ENCODE results near the gene NAALAD2.

The NAALAD2 gene

DNA sequence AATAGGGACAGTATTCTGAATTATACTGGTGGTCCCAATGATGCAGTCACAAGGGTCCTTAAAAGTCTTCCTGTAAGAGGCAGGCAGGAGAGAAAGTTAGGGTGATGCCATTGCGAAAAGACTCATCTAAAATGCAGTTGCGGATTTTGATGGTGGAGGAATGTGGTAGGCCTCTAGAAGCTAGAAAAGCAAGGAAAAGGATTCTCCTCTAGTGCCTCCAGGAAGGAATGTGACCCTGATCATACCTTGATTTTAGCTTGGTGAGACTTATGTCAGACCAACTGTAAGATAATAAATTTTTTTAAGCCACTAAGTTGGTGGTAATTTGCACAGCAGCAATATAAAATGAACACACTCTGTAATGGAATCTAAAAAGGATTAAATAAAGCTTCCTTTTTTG is 54.5 kb downstream of the NAALAD2 start:
- no peak for TF ChIP-seq EZH2phosphoT487 (conservative IDR thresholded peaks at IDR 0.05; ENCODE audit: low read length)
- TF ChIP-seq CTCF (IDR thresholded peaks at IDR 0.05; ENCODE audit: insufficient read depth, low read length, poor library complexity, severe bottlenecking), result no peak
- Histone ChIP-seq H3F3A (ENCODE audit: insufficient read depth) (peaks cover 9% of the 10 kb centered on the region; the same call in 1 of the 2 replicates), H3K79me2 (ENCODE audit: insufficient read depth, low read length) (no peaks in the 10 kb centered on the region), H4K20me1 (ENCODE audit: low read depth, low read length) (no peaks in the 10 kb centered on the region), H3K27ac (ENCODE audit: low read depth, low read length) (no peak overlapping the region), H3K36me3 (ENCODE audit: low read length) (peaks cover 4% of the 10 kb centered on the region; the same call in 1 of the 2 replicates), H3K4me2 (ENCODE audit: low read depth, low read length, poor library complexity, severe bottlenecking) (no peak overlapping the region), H3K9ac (ENCODE audit: low read length) (no peak overlapping the region), H2AFZ (ENCODE audit: low read depth, low read length, severe bottlenecking) (no peak overlapping the region), H3K9me2 (replicated peaks; ENCODE audit: insufficient read depth, low read length) (no peaks in the 10 kb centered on the region), H3K4me3 (ENCODE audit: insufficient read depth, low read length, poor library complexity, severe bottlenecking) (no peak overlapping the region), H3K27me3 (ENCODE audit: low read length) (no peaks in the 10 kb centered on the region), H3K9me3 (ENCODE audit: insufficient read depth, low read length) (no peaks in the 10 kb centered on the region)

DNA sequence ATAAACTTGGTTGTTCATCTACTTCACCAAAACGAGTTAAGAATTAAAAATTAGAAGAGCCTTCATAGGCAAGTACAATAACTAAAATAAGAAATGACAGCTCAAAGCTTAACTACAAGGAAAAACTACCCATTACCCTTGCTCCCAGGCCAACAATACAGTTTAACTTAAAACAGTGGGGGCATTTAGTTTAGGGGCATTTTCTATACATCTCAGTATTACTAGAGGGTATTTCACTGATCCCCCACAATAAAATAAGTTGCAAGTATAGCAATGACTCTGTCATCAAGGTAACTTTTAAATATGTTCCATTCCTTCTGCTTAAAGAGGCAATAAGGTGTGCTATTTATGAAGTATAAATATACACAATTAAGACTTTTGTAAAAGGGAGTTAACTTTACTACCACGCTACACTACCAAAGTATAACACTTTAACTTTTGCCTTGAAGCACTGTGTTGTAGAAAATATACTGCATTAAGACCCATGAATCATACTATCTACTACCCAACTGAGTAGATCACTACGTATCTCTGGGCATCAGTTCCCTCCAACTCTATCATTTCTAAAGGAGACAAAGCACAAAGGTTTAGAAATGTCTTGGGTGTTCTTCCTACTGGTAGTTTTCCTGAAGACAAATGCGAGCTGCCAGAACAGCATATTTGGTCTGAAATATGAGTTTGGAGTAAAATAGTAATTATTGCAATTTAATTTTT is 58.6 kb downstream of the NAALAD2 start:
- no peak overlapping the region for H3K27ac ChIP-seq (ENCODE audit: low read depth, low read length)
- H3K79me2 ChIP-seq (ENCODE audit: insufficient read depth, low read length), result no peaks in the 10 kb centered on the region
- no peaks in the 10 kb centered on the region for H3K27me3 ChIP-seq (ENCODE audit: low read length)
- no peak overlapping the region for H3K9ac ChIP-seq (ENCODE audit: low read length)
- peaks cover 3% of the 10 kb centered on the region; the same call in 1 of the 2 replicates for H3F3A ChIP-seq (ENCODE audit: insufficient read depth)
- H4K20me1 ChIP-seq (ENCODE audit: low read depth, low read length), result no peaks in the 10 kb centered on the region
- no peak for TF ChIP-seq EZH2phosphoT487 (conservative IDR thresholded peaks at IDR 0.05; ENCODE audit: low read length)
- TF ChIP-seq CTCF (IDR thresholded peaks at IDR 0.05; ENCODE audit: insufficient read depth, low read length, poor library complexity, severe bottlenecking), result no peak
- no peaks in the 10 kb centered on the region for H3K9me3 ChIP-seq (ENCODE audit: insufficient read depth, low read length)
- H2AFZ ChIP-seq (ENCODE audit: low read depth, low read length, severe bottlenecking), result no peak overlapping the region
- no peaks in the 10 kb centered on the region for H3K9me2 ChIP-seq (replicated peaks; ENCODE audit: insufficient read depth, low read length)
- no peak overlapping the region for H3K4me2 ChIP-seq (ENCODE audit: low read depth, low read length, poor library complexity, severe bottlenecking)
- peaks cover 17% of the 10 kb centered on the region; the same call in 1 of the 2 replicates for H3K36me3 ChIP-seq (ENCODE audit: low read length)
- H3K4me3 ChIP-seq (ENCODE audit: insufficient read depth, low read length, poor library complexity, severe bottlenecking), result no peak overlapping the region

DNA sequence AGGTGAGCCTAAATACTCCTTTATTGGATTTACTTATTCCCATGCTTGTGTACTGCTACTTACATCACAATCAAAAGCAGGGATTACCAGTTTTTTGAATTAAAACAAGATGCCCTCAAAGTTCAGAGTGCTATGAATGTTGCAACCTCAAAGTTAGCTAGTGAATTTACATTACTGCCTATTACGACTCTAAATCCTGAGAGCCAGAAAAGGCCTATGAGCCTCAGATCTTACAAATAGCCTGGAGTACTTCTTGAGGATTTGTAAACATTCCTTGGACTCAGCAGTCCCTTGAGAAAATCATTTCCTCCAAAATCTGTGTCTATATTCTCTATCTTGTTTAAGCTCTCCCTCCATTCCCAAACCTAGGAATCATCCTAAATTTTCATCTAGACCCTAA is 62.9 kb downstream of the NAALAD2 start:
- H3K9me2 ChIP-seq (replicated peaks; ENCODE audit: insufficient read depth, low read length), result no peaks in the 10 kb centered on the region
- H3K36me3 ChIP-seq (ENCODE audit: low read length), result peaks cover 42% of the 10 kb centered on the region
- H3K27me3 ChIP-seq (ENCODE audit: low read length), result no peaks in the 10 kb centered on the region
- H3K9ac ChIP-seq (ENCODE audit: low read length), result no peak overlapping the region
- no peak overlapping the region for H2AFZ ChIP-seq (ENCODE audit: low read depth, low read length, severe bottlenecking)
- no peaks in the 10 kb centered on the region for H3K79me2 ChIP-seq (ENCODE audit: insufficient read depth, low read length)
- H3F3A ChIP-seq (ENCODE audit: insufficient read depth), result peaks cover 11% of the 10 kb centered on the region; the same call in 1 of the 2 replicates
- no peak overlapping the region for H3K27ac ChIP-seq (ENCODE audit: low read depth, low read length)
- H3K4me2 ChIP-seq (ENCODE audit: low read depth, low read length, poor library complexity, severe bottlenecking), result no peak overlapping the region
- TF ChIP-seq CTCF (IDR thresholded peaks at IDR 0.05; ENCODE audit: insufficient read depth, low read length, poor library complexity, severe bottlenecking) (no peak), EZH2phosphoT487 (conservative IDR thresholded peaks at IDR 0.05; ENCODE audit: low read length) (no peak)
- H3K9me3 ChIP-seq (ENCODE audit: insufficient read depth, low read length), result no peaks in the 10 kb centered on the region
- H3K4me3 ChIP-seq (ENCODE audit: insufficient read depth, low read length, poor library complexity, severe bottlenecking), result no peak overlapping the region
- no peaks in the 10 kb centered on the region for H4K20me1 ChIP-seq (ENCODE audit: low read depth, low read length)
